B cell (primary cell): ENCODE results near the gene DDX55. TPM values are rescaled to one million over a fixed set of nuclear protein-coding genes. Genes with fewer than 3 reads are reported as not detected.

Source experiments
- ATAC-seq: fragments of 200-7000 bp; cut with Tn5 transposase; one replicate; pipeline ENCODE4 v1.10.0; 2021; ENCODE audit warnings: low read depth, mild to moderate bottlenecking, moderate number of reproducible peaks, moderate library complexity
- CTCF ChIA-PET: fragments of 350-600 bp; sonication (Branson Sonifier 250); formaldehyde crosslinking; loops from one replicate; lab custom pipeline; 2021; ENCODE audit warnings: antibody characterized with exemption, inconsistent platforms; lab: Charles Lee
- POLR2A ChIA-PET: fragments of 350-600 bp; sonication (Branson Sonifier 250); formaldehyde crosslinking; loops from one replicate; lab custom pipeline; 2021; ENCODE audit warnings: antibody characterized with exemption; lab: Charles Lee
- DNase-seq: peaks from one replicate; pipeline ENCODE4 v3.0.0; 2013
- H2AFZ ChIP-seq: 2 replicates; pipeline ENCODE4 v1.6.1; 2012; ENCODE audit warnings: mild to moderate bottlenecking, low read depth, low read length; ENCODE audit not compliant: insufficient read depth, poor library complexity, severe bottlenecking
- H3K27ac ChIP-seq, 2 donors: 1 replicate in 1 of 2; 2 replicates in 1 of 2; pipeline ENCODE4 v1.5.1; 2012 to 2013; ENCODE audit warnings: low read length in 2 of 2, mild to moderate bottlenecking in 2 of 2, moderate library complexity in 1 of 2
- H3K27me3 ChIP-seq, 4 experiments: fragments of 200-600 bp in 1 of 4; sonication (generic) in 1 of 4; replicated peaks in 1 of 4; 1 replicate in 2 of 4; 2 replicates in 2 of 4; pipeline versions ENCODE4 v1.6.1 to v1.7.0; 2013 to 2016; ENCODE audit warnings: low read length in 3 of 4, mild to moderate bottlenecking in 2 of 4, mixed read lengths in 1 of 4, moderate library complexity in 1 of 4; ENCODE audit not compliant: insufficient read depth in 4 of 4, control insufficient read depth in 3 of 4; ENCODE audit errors: control extremely low read depth in 1 of 4
- H3K36me3 ChIP-seq, 2 experiments: replicated peaks in 1 of 2; 1 replicate in 1 of 2; 2 replicates in 1 of 2; pipeline versions ENCODE4 v1.6.1 to v1.7.1; 2013; ENCODE audit warnings: low read length in 1 of 2; ENCODE audit not compliant: insufficient read depth in 2 of 2, control insufficient read depth in 1 of 2; ENCODE audit errors: control extremely low read depth in 1 of 2, extremely low read depth in 1 of 2
- H3K4me1 ChIP-seq, 2 donors: fragments of 200-600 bp in 1 of 2; sonication (generic) in 1 of 2; 1 replicate in 1 of 2; 2 replicates in 1 of 2; pipeline versions ENCODE4 v1.5.1 to v1.6.1; 2013 to 2017; ENCODE audit warnings: low read length in 2 of 2; ENCODE audit not compliant: control insufficient read depth in 2 of 2, insufficient read depth in 2 of 2
- H3K4me2 ChIP-seq: replicated peaks from 2 replicates; pipeline ENCODE3; 2012; ENCODE audit warnings: mild to moderate bottlenecking, low read depth, low read length; ENCODE audit not compliant: poor library complexity, severe bottlenecking
- H3K4me3 ChIP-seq, 5 experiments: fragments of 200-600 bp in 1 of 5; sonication (generic) in 1 of 5; 1 replicate in 3 of 5; 2 replicates in 2 of 5; pipeline versions ENCODE4 v1.5.1 to v1.7.0; 2011 to 2016; ENCODE audit warnings: low read length in 4 of 5, mild to moderate bottlenecking in 4 of 5, low read depth in 2 of 5, control low read depth in 1 of 5, moderate library complexity in 1 of 5; ENCODE audit not compliant: insufficient read depth in 1 of 5; ENCODE audit errors: control extremely low read depth in 1 of 5, extremely low read depth in 1 of 5
- H3K79me2 ChIP-seq: fragments of 200-600 bp; sonication (generic); one replicate; pipeline ENCODE4 v1.6.0; 2016; ENCODE audit warnings: low read length; ENCODE audit not compliant: control insufficient read depth, insufficient read depth
- H3K9ac ChIP-seq: fragments of 200-600 bp; sonication (generic); 2 replicates; pipeline ENCODE4 v1.6.1; 2017; ENCODE audit warnings: mild to moderate bottlenecking, low read length, moderate library complexity
- H3K9me3 ChIP-seq, 3 donors: one replicate each; pipeline versions ENCODE4 v1.6.1 to v1.7.1; 2013; ENCODE audit warnings: low read length in 2 of 3; ENCODE audit not compliant: control insufficient read depth in 2 of 3, insufficient read depth in 1 of 3; ENCODE audit errors: control extremely low read depth in 1 of 3
- H4K20me1 ChIP-seq: 2 replicates; pipeline ENCODE4 v1.6.0; 2012; ENCODE audit warnings: mild to moderate bottlenecking, low read length; ENCODE audit not compliant: insufficient read depth, control insufficient read depth, poor library complexity, severe bottlenecking
- H3K27ac Mint-ChIP-seq: one replicate; pipeline ENCODE4 v1.8.0; 2021; ENCODE audit warnings: mixed read lengths
- H3K27me3 Mint-ChIP-seq: one replicate; pipeline ENCODE4 v1.8.0; 2021; ENCODE audit warnings: mixed read lengths
- H3K4me1 Mint-ChIP-seq: one replicate; pipeline ENCODE4 v1.8.0; 2021; ENCODE audit warnings: mixed read lengths
- H3K4me3 Mint-ChIP-seq: one replicate; pipeline ENCODE4 v1.8.0; 2021; ENCODE audit warnings: mixed read lengths
- H3K9me3 Mint-ChIP-seq: one replicate; pipeline ENCODE4 v1.8.0; 2022; ENCODE audit warnings: mixed read lengths; ENCODE audit not compliant: insufficient read depth
- CTCF ChIP-seq: fragments of 200-600 bp; IDR thresholded peaks from one replicate; pipeline ENCODE4 v1.8.0; 2022; ENCODE audit warnings: antibody characterized with exemption, mild to moderate bottlenecking
- EZH2 ChIP-seq: IDR thresholded peaks from 2 replicates; pipeline ENCODE4 v1.6.1; 2012; ENCODE audit warnings: borderline replicate concordance, low read depth, mild to moderate bottlenecking, moderate library complexity, low read length; ENCODE audit not compliant: insufficient read depth, poor library complexity, severe bottlenecking
- WGBS: methylation state at CpG from one replicate; pipeline ENCODE4 v1.1.5; 2013; ENCODE audit warnings: missing lambda C conversion rate; ENCODE audit not compliant: insufficient coverage; 5-methylcytosine and 5-hydroxymethylcytosine counted together
- intact Hi-C: fragments of 100-400 bp; cut with micrococcal nuclease; formaldehyde crosslinking; loops from one replicate; pipeline ENCODE4 v1.10.0; 2022
- polyA plus RNA-seq: library from polyadenylated mRNA; depleted of rRNA; stranded (reverse); fragments of >200 nt; gene quantifications from 2 replicates; pipeline ENCODE4 v1.2.3, GENCODE V29; 2012
- total RNA-seq, 2 donors: library from RNA; stranded (reverse); fragments of 120-200 nt in 1 of 2; gene quantifications; 1 replicate in 1 of 2; 2 replicates in 1 of 2; pipeline versions ENCODE4 v1.2.3 to v1.2.4, GENCODE V29; 2013 to 2022

Gene DDX55
- total and polyA plus RNA-seq, 2 donors (not counting 1 experiment from before 2014, with no cell fraction given): 33.3 to 39.9 TPM

GRCh38 chr12:123614110-123614509 lies 12.2 kb downstream of the DDX55 start:
- no peaks in the 10 kb centered on the region for H3K4me1 Mint-ChIP-seq
- H3K9me3 Mint-ChIP-seq: no peaks in the 10 kb centered on the region
- Histone ChIP-seq H3K36me3 (peaks cover 13 to 89% of the 10 kb centered on the region in 2 experiments), H3K79me2 (peaks cover 15% of the 10 kb centered on the region), H3K4me1 (no peaks in the 10 kb centered on the region), H3K9me3 (no peaks in the 10 kb centered on the region), H3K4me3 (no peak overlapping the region), H4K20me1 (no peaks in the 10 kb centered on the region), H3K4me2 (no peak overlapping the region), H3K27ac (no peak overlapping the region), H3K9ac (no peak overlapping the region), H2AFZ (no peak overlapping the region), H3K27me3 (no peaks in the 10 kb centered on the region)
- H3K27me3 Mint-ChIP-seq: no peaks in the 10 kb centered on the region
- DNase-seq (no peak), ATAC-seq (no peak)
- ChIA-PET CTCF (no interaction called here), POLR2A (no interaction called here)
- intact Hi-C loops: no loop called here
- WGBS: no CpG with 5 or more reads among the region's 2 CpGs
- TF ChIP-seq CTCF: no peak
- no peak for TF ChIP-seq EZH2
- H3K4me3 Mint-ChIP-seq: no peak overlapping the region
- H3K27ac Mint-ChIP-seq: no peak overlapping the region

GRCh38 chr12:123614531-123614930 lies 12.6 kb downstream of the DDX55 start:
- POLR2A ChIA-PET: no interaction called here

More at GRCh38 chr12:123614531-123614930, 12.6 kb downstream of the DDX55 start:
- Histone ChIP-seq H2AFZ (no peak overlapping the region), H3K9ac (no peak overlapping the region), H3K9me3 (no peaks in the 10 kb centered on the region), H3K27ac (no peak overlapping the region), H3K79me2 (peaks cover 11% of the 10 kb centered on the region), H3K36me3 (peaks cover 13 to 89% of the 10 kb centered on the region in 2 experiments), H4K20me1 (no peaks in the 10 kb centered on the region), H3K4me3 (no peak overlapping the region), H3K4me2 (no peak overlapping the region), H3K4me1 (no peaks in the 10 kb centered on the region), H3K27me3 (no peaks in the 10 kb centered on the region)
- intact Hi-C loops: no loop called here
- Mint-ChIP-seq H3K9me3 (no peaks in the 10 kb centered on the region), H3K4me1 (no peaks in the 10 kb centered on the region), H3K4me3 (no peak overlapping the region), H3K27me3 (no peaks in the 10 kb centered on the region), H3K27ac (no peak overlapping the region)
- ATAC-seq (no peak), DNase-seq (no peak)
- no peak for TF ChIP-seq EZH2
- no peak for TF ChIP-seq CTCF
- CTCF ChIA-PET: no interaction called here
- 93% methylated on average over 4 of the region's 4 CpGs for WGBS
